GM23248 (cell line): ENCODE results near the gene P2RX1.

Experiments used
- EZH2 ChIP-seq: fragments of 200-600 bp; sonication (generic); IDR thresholded peaks from 2 replicates; pipeline ENCODE4 v1.6.1; 2018; ENCODE audit warnings: antibody characterized with exemption, mild to moderate bottlenecking; ENCODE audit not compliant: insufficient read depth, poor library complexity, severe bottlenecking
- EZH2phosphoT487 ChIP-seq: fragments of 200-600 bp; sonication (generic); IDR thresholded peaks from 2 replicates; pipeline ENCODE4 v1.6.1; 2018; ENCODE audit warnings: antibody characterized with exemption, moderate library complexity, mild to moderate bottlenecking, low read depth; ENCODE audit not compliant: insufficient read depth

GRCh38 chr17:3949418-3949817 lies 33.2 kb upstream of the P2RX1 start:
- no peak for TF ChIP-seq EZH2
- no peak for TF ChIP-seq EZH2phosphoT487
